Measurements from ENCODE around the gene ZNF710. TPM values are rescaled to one million over a fixed set of nuclear protein-coding genes. Genes with fewer than 3 reads are reported as not detected.
A peak's percentile ranks its signal among the peaks of the same experiment; 100 is the strongest.

Gene ZNF710
- total RNA-seq, 1 donor from 2014 or later = 24.2 TPM

DNA sequence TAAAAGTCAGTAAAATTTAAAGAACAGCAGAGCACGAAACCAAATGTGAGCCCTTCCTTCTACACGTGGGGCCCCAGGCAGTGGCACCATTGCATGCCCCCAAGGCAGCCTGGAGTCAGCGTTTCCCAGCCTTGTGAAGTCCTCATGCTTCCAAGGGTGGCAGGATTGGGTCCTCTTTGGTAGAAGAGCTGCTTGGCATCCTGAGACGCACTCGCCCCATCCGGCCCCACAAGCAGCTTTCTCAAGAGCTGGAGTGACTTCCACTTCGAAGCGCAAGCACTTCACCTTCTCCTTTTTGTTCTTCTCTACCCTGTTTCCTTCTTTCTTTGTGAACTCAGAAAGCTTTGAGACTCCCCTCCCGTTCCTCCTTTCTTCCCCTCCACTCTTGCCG, 34.7 kb downstream of the ZNF710 start:
- peak overlapping the region; percentile 87 for H3K27ac Mint-ChIP-seq (ENCODE audit: unreplicated experiment)
- no peak for DNase-seq (ENCODE audit: extremely low spot score, unreplicated experiment)
- H3K9me3 Mint-ChIP-seq (ENCODE audit: unreplicated experiment) = no peaks in the 10 kb centered on the region
- no peaks in the 10 kb centered on the region for H3K36me3 Mint-ChIP-seq (ENCODE audit: unreplicated experiment)
- no peaks in the 10 kb centered on the region for H3K27me3 Mint-ChIP-seq (ENCODE audit: unreplicated experiment)
- no peak overlapping the region for H3K4me3 Mint-ChIP-seq (ENCODE audit: unreplicated experiment)
- TF ChIP-seq, protein P1, sequence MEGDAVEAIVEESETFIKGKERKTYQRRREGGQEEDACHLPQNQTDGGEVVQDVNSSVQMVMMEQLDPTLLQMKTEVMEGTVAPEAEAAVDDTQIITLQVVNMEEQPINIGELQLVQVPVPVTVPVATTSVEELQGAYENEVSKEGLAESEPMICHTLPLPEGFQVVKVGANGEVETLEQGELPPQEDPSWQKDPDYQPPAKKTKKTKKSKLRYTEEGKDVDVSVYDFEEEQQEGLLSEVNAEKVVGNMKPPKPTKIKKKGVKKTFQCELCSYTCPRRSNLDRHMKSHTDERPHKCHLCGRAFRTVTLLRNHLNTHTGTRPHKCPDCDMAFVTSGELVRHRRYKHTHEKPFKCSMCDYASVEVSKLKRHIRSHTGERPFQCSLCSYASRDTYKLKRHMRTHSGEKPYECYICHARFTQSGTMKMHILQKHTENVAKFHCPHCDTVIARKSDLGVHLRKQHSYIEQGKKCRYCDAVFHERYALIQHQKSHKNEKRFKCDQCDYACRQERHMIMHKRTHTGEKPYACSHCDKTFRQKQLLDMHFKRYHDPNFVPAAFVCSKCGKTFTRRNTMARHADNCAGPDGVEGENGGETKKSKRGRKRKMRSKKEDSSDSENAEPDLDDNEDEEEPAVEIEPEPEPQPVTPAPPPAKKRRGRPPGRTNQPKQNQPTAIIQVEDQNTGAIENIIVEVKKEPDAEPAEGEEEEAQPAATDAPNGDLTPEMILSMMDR (IDR thresholded peaks at IDR 0.05) = no peak
- H3K4me1 Mint-ChIP-seq (ENCODE audit: unreplicated experiment) = peaks cover 72% of the 10 kb centered on the region

DNA sequence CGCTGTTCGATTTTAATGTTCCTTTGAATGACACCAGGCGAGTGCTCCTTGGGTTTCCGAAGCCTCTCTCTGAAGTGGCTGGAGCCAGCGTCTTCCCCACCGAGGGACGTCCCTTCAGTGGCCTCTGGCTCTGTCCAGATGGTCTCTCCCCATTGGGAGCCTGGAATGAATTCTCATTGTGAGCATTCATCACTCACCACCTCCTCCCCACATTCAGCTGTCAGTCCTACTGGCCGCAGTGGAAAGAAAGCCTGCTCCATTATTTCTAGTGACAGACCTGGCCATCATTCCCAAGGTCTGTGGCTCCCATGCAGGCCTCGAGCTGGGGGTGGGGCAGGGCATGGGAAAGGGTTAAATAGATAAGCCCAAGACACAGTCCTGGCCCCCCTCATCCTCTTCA, 35.2 kb downstream of the ZNF710 start:
- Mint-ChIP-seq H3K4me1 (ENCODE audit: unreplicated experiment) (peaks cover 68% of the 10 kb centered on the region), H3K27me3 (ENCODE audit: unreplicated experiment) (no peaks in the 10 kb centered on the region), H3K4me3 (ENCODE audit: unreplicated experiment) (no peak overlapping the region), H3K9me3 (ENCODE audit: unreplicated experiment) (no peaks in the 10 kb centered on the region), H3K27ac (ENCODE audit: unreplicated experiment) (peak overlapping the region; percentile 87), H3K36me3 (ENCODE audit: unreplicated experiment) (no peaks in the 10 kb centered on the region)
- TF ChIP-seq, protein P1 (IDR thresholded peaks at IDR 0.05) = no peak
- no peak for DNase-seq (ENCODE audit: extremely low spot score, unreplicated experiment)

DNA sequence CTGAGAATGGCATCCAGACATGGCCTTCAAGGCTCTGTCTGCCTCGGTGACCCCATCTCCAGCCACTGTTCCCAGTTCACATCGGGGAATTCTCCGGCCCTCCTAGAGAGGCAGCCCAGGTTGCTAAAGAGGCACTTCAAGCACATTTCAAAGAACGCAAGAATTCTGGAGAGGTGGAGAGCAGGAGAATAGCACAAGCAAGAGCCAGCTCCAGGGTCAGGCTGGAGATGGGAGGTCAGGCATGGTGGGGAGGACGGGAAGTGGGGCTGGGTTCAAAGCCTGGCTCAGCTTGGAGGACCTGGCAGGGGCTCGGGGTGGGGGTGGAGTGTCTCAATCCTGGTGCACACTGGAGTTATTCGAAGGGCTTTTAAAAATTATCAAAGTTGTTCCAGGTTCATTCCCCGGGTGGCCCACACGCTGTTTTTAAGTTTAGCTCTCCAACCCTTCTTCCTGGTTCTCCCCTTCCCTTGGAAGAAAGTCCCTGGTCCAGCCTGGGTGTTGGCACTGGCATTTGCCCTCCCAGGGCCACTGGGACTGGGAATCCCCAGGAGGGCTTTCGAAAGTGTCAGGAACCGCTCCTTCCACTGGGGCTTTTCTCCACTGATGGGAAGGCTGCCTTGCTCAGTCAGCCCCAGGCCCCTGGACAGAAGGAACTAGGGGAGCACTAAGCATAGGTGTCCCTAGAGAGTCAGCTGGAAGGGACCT, 35.8 kb downstream of the ZNF710 start:
- no peaks in the 10 kb centered on the region for H3K27me3 Mint-ChIP-seq (ENCODE audit: unreplicated experiment)
- DNase-seq (ENCODE audit: extremely low spot score, unreplicated experiment) = no peak
- H3K27ac Mint-ChIP-seq (ENCODE audit: unreplicated experiment) = peak overlapping the region; percentile 69
- H3K36me3 Mint-ChIP-seq (ENCODE audit: unreplicated experiment) = no peaks in the 10 kb centered on the region
- no peaks in the 10 kb centered on the region for H3K9me3 Mint-ChIP-seq (ENCODE audit: unreplicated experiment)
- TF ChIP-seq, protein P1 (IDR thresholded peaks at IDR 0.05) = no peak
- no peak overlapping the region for H3K4me3 Mint-ChIP-seq (ENCODE audit: unreplicated experiment)
- H3K4me1 Mint-ChIP-seq (ENCODE audit: unreplicated experiment) = peaks cover 61% of the 10 kb centered on the region

DNA sequence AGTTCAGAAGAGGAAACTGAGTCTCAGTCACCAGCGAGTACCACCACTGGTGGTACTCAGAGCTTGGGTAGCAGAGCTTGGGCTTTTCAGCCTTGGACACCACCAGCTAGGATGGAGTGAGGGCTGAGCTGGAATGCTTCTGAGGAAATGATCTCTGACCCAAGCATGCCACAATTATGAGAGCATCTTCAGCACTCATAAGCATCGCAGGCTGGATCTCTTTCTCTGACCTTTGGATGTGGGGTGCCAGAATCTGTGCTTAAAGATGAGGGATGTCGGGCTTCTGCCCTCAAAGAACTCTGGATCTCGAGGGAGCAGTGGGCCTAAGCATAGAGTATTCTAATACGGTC, 36.4 kb downstream of the ZNF710 start:
- TF ChIP-seq, protein P1 (IDR thresholded peaks at IDR 0.05) = no peak
- Mint-ChIP-seq H3K27ac (ENCODE audit: unreplicated experiment) (peak overlapping the region; percentile 69), H3K4me3 (ENCODE audit: unreplicated experiment) (no peak overlapping the region), H3K36me3 (ENCODE audit: unreplicated experiment) (no peaks in the 10 kb centered on the region), H3K9me3 (ENCODE audit: unreplicated experiment) (no peaks in the 10 kb centered on the region), H3K27me3 (ENCODE audit: unreplicated experiment) (no peaks in the 10 kb centered on the region), H3K4me1 (ENCODE audit: unreplicated experiment) (peaks cover 57% of the 10 kb centered on the region)
- no peak for DNase-seq (ENCODE audit: extremely low spot score, unreplicated experiment)

DNA sequence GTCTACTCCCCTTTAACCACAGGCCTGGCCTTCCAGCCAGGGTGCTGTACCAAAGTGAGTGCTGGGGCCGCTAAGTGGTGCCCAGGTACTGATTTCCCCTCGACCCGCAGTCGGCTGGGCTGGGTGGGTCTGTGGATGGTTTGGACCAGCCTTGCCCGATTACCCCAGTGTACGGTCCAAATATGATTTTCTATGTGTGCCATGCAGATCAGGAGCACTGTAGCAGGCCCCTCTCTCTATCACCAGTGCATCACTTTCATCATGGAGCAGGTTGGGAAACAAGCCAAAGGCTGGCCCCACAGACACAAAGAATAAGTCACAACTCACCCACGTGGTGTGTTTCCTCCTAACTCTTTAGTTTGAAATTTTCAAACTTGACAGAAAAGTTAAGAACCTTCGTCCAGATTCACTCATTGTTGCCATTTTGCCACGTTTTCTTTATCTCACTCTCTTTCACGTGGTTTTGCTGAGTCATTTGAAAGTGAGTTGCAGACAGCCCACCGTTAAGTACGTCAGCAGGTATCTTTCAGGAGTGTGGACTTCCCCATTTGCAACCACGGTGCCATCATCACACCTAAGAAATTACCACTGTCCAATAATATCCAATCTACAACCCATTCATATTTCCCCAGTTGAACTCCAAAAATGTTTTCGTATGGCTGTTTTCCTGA, 37.0 kb downstream of the ZNF710 start:
- no peaks in the 10 kb centered on the region for H3K9me3 Mint-ChIP-seq (ENCODE audit: unreplicated experiment)
- peak overlapping the region; percentile 69 for H3K27ac Mint-ChIP-seq (ENCODE audit: unreplicated experiment)
- peaks cover 52% of the 10 kb centered on the region for H3K4me1 Mint-ChIP-seq (ENCODE audit: unreplicated experiment)
- no peak overlapping the region for H3K4me3 Mint-ChIP-seq (ENCODE audit: unreplicated experiment)
- TF ChIP-seq, protein P1 (IDR thresholded peaks at IDR 0.05) = no peak
- DNase-seq (ENCODE audit: extremely low spot score, unreplicated experiment) = no peak
- H3K27me3 Mint-ChIP-seq (ENCODE audit: unreplicated experiment) = no peaks in the 10 kb centered on the region
- H3K36me3 Mint-ChIP-seq (ENCODE audit: unreplicated experiment) = no peaks in the 10 kb centered on the region

Measured in osteocyte (in vitro differentiated cells).